ENCODE results near the gene IKZF1. TPM values are rescaled to one million over a fixed set of nuclear protein-coding genes. Genes with fewer than 3 reads are reported as not detected.

The IKZF1 gene
- polyA plus RNA-seq, 2 of the 4 experiments (the other 2 are of a cell fraction), result not detected

- no peak for TF ChIP-seq KDM1A (IDR thresholded peaks at IDR 0.05; ENCODE audit: low read depth)
- no peak for TF ChIP-seq KDM5A (IDR thresholded peaks at IDR 0.05)
- TF ChIP-seq FOXS1 (CRISPR knock-in tag; IDR thresholded peaks at IDR 0.05), result no peak
Measured at GRCh38 chr7:50296799-50297198, 7.7 kb upstream of the IKZF1 start (continued).

- POLR2A ChIA-PET, result no interaction called here
- Histone ChIP-seq H3K4me2 (no peak overlapping the region), H3K4me1 (no peaks in the 10 kb centered on the region), H3K9me3 (no peaks in the 10 kb centered on the region), H3K27ac (no peak overlapping the region), H3K4me3 (no peak overlapping the region)
- ATAC-seq (no peak), FAIRE-seq (no peak), DNase-seq (ENCODE audit: low read depth in 1 of 2, low spot score in 1 of 2) (no peak)
- 25% methylated on average over 8 of the region's 8 CpGs for WGBS (ENCODE audit: missing lambda C conversion rate)
- TF ChIP-seq NPAS2 (CRISPR knock-in tag; IDR thresholded peaks at IDR 0.05; ENCODE audit: borderline replicate concordance), result no peak
- no peak for TF ChIP-seq POLR2AphosphoS2 (conservative IDR thresholded peaks at IDR 0.05; ENCODE audit: low read length)
- no peak for TF ChIP-seq BCL3 (IDR thresholded peaks at IDR 0.05)
- TF ChIP-seq SMC3 (IDR thresholded peaks at IDR 0.05), result no peak
- TF ChIP-seq ELK1 (IDR thresholded peaks at IDR 0.05; ENCODE audit: low read depth, low read length), result no peak
- TF ChIP-seq MAFK (IDR thresholded peaks at IDR 0.05; ENCODE audit: partially characterized antibody), result no peak
- no peak for TF ChIP-seq RNF2 (IDR thresholded peaks at IDR 0.05; ENCODE audit: borderline replicate concordance, low read depth)
- TF ChIP-seq ZC3H11A (IDR thresholded peaks at IDR 0.05), result no peak
- no peak for TF ChIP-seq GATA3 (IDR thresholded peaks at IDR 0.05; ENCODE audit: borderline replicate concordance)
- TF ChIP-seq TFCP2L1 (CRISPR knock-in tag; IDR thresholded peaks at IDR 0.05), result no peak
- no peak for TF ChIP-seq CBX8 (IDR thresholded peaks at IDR 0.05)
- TF ChIP-seq E2F6 (IDR thresholded peaks at IDR 0.05; ENCODE audit: borderline replicate concordance, low read depth), result no peak
- CTCF ChIA-PET, result no interaction called here
Measured at GRCh38 chr7:50298811-50299562, 5.5 kb upstream of the IKZF1 start.

GRCh38 chr7:50300336-50300735 lies 4.2 kb upstream of the IKZF1 start:
- H3K4me2 ChIP-seq, result no peak overlapping the region
- H3K9me3 ChIP-seq, result no peaks in the 10 kb centered on the region
- no peak for DNase-seq (ENCODE audit: low read depth in 1 of 2, low spot score in 1 of 2)
- FAIRE-seq, result no peak
- POLR2A ChIA-PET, result no interaction called here
- 7% methylated on average over 4 of the region's 4 CpGs for WGBS (ENCODE audit: missing lambda C conversion rate)
- TF ChIP-seq CBX2 (IDR thresholded peaks at IDR 0.05; ENCODE audit: borderline replicate concordance, low read depth), result no peak
- no peak for TF ChIP-seq RCOR1 (IDR thresholded peaks at IDR 0.05; ENCODE audit: low read depth, low read length)
- no peak for TF ChIP-seq NPAS2 (CRISPR knock-in tag; IDR thresholded peaks at IDR 0.05; ENCODE audit: borderline replicate concordance)
- no peak for TF ChIP-seq ZC3H11A (IDR thresholded peaks at IDR 0.05)
- TF ChIP-seq EHF (CRISPR knock-in tag; IDR thresholded peaks at IDR 0.05), result no peak
- TF ChIP-seq RNF2 (IDR thresholded peaks at IDR 0.05; ENCODE audit: borderline replicate concordance, low read depth), result no peak
- no peak for TF ChIP-seq PBX3 (IDR thresholded peaks at IDR 0.05)
- no peak for TF ChIP-seq MYC (IDR thresholded peaks at IDR 0.05; ENCODE audit: borderline replicate concordance, low read length)
- TF ChIP-seq MAZ (IDR thresholded peaks at IDR 0.05; ENCODE audit: borderline replicate concordance, low read depth, low read length), result no peak
- TF ChIP-seq RARB (CRISPR knock-in tag; IDR thresholded peaks at IDR 0.05), result no peak
- TF ChIP-seq MAFK (IDR thresholded peaks at IDR 0.05; ENCODE audit: partially characterized antibody), result no peak
- TF ChIP-seq HES2 (IDR thresholded peaks at IDR 0.05), result no peak
- TF ChIP-seq ESRRA (IDR thresholded peaks at IDR 0.05; ENCODE audit: borderline replicate concordance, low read length), result no peak
- no peak for TF ChIP-seq BHLHE40 (IDR thresholded peaks at IDR 0.05; ENCODE audit: low read depth, low read length)
- no peak for TF ChIP-seq HOXB13 (CRISPR knock-in tag; IDR thresholded peaks at IDR 0.05; ENCODE audit: low read depth)
- TF ChIP-seq KDM5A (IDR thresholded peaks at IDR 0.05), result no peak
- TF ChIP-seq TP53 (CRISPR knock-in tag; IDR thresholded peaks at IDR 0.05), result no peak
- no peak for TF ChIP-seq HEYL (CRISPR knock-in tag; IDR thresholded peaks at IDR 0.05)
- TF ChIP-seq POLR2A (IDR thresholded peaks at IDR 0.05; ENCODE audit: low read length), result no peak
- H3K27ac ChIP-seq, result no peak overlapping the region
- no peak for ATAC-seq
- H3K4me3 ChIP-seq, result no peak overlapping the region
- CTCF ChIA-PET, result interaction anchor here (0.8 kb wide), 1 partner anchor 118 kb away, joined by 4 read pairs; no protein-coding TSS in a partner anchor
- 0 out of 3 replicates have a peak, but pooled peaks cover 7% of the 10 kb centered on the region for H3K4me1 ChIP-seq
